K562 (cell line): ENCODE results near the gene AGO3. TPM values are rescaled to one million over a fixed set of nuclear protein-coding genes. Genes with fewer than 3 reads are reported as not detected.

Source experiments
- CC2D1A ChIP-seq: fragments of 450-650 bp; IDR thresholded peaks from 2 replicates; pipeline ENCODE4 v1.6.1; 2017; ENCODE audit warnings: mild to moderate bottlenecking
- ELK3 ChIP-seq: fragments of 450-650 bp; formaldehyde crosslinking; IDR thresholded peaks from 2 replicates; pipeline ENCODE4 v1.4.0; 2020; ENCODE audit warnings: mild to moderate bottlenecking
- JUN ChIP-seq, 2 experiments: sonication (generic) in 1 of 2; formaldehyde crosslinking in 1 of 2; IDR thresholded peaks; 2 replicates each; pipeline versions ENCODE4 v1.6.1 to v1.8.0; 2012 to 2022; ENCODE audit warnings: borderline replicate concordance in 2 of 2, mild to moderate bottlenecking in 2 of 2, improper control_type of control experiment in 1 of 2, low read depth in 1 of 2, low read length in 1 of 2, missing genetic modification reagents in 1 of 2
- MBD2 ChIP-seq: sonication (generic); IDR thresholded peaks from 2 replicates; pipeline ENCODE4 v1.6.1; 2016; ENCODE audit warnings: low read depth, borderline replicate concordance
- SIX5 ChIP-seq, 2 experiments: IDR thresholded peaks; 2 replicates each; pipeline ENCODE4 v1.6.1; 2011; ENCODE audit warnings: low read length in 2 of 2, borderline replicate concordance in 1 of 2, low read depth in 1 of 2, mild to moderate bottlenecking in 1 of 2, moderate library complexity in 1 of 2; ENCODE audit not compliant: insufficient read depth in 1 of 2
- SNRNP70 ChIP-seq: fragments of 200-400 bp; formaldehyde crosslinking; optimal IDR thresholded peaks from 2 replicates; pipeline ENCODE3; 2017; ENCODE audit warnings: low read depth, low read length
- ZNF184 ChIP-seq: sonication (generic); formaldehyde crosslinking; IDR thresholded peaks from 2 replicates; pipeline ENCODE4 v1.5.0; 2020; ENCODE audit warnings: missing genetic modification reagents
- ZNF696 ChIP-seq: fragments of 250-450 bp; sonication (Bioruptor Pico); conservative IDR thresholded peaks from 2 replicates; pipeline ENCODE4 v1.4.0; 2020; ENCODE audit warnings: mild to moderate bottlenecking, moderate library complexity
- polyA plus RNA-seq, 8 experiments: library from polyadenylated mRNA; depleted of rRNA in 4 of 8; stranded (reverse) in 5 of 8; unstranded in 3 of 8; fragments of >200 nt; fragmentation: Nextera tagmentation in 2 of 8; fragmentation: Illumina TruSeq in 1 of 8; extraction: Ambion mirVana in 2 of 8; extraction: Trizol in 1 of 8; gene quantifications; 2 replicates each; pipeline versions ENCODE4 v1.2.1 to v1.2.3, GENCODE V29; 2011 to 2014; ENCODE audit warnings: inconsistent platforms in 1 of 8, missing spikeins in 1 of 8
- total RNA-seq, 7 experiments: library from RNA; depleted of rRNA in 6 of 7; stranded (reverse); fragments of >200 nt in 6 of 7; fragmentation: Illumina TruSeq in 2 of 7; extraction: Trizol in 2 of 7; gene quantifications; 2 replicates each; pipeline versions ENCODE4 v1.2.1 to v1.2.3, GENCODE V29; 2011 to 2021; ENCODE audit warnings: low replicate concordance in 1 of 7
- TF ChIP-seq, protein P1 (sequence below): sonication (generic); formaldehyde crosslinking; IDR thresholded peaks from 2 replicates; pipeline ENCODE4 v1.8.0; 2023; ENCODE audit warnings: missing genetic modification reagents, mild to moderate bottlenecking, borderline replicate concordance
- TF ChIP-seq, protein P2 (sequence below): fragments of 250-450 bp; sonication (Bioruptor Pico); IDR thresholded peaks from 2 replicates; pipeline ENCODE4 v1.8.0; 2022; ENCODE audit warnings: moderate library complexity, mild to moderate bottlenecking, inconsistent platforms
- TF ChIP-seq, protein P3 (sequence below): fragments of 450-650 bp; IDR thresholded peaks from 2 replicates; pipeline ENCODE4 v1.6.1; 2018; ENCODE audit not compliant: partially characterized antibody

Gene AGO3
- total and polyA plus RNA-seq, 9 of the 15 experiments (the other 6 are each of a cell fraction or from before 2014, with no cell fraction given): 4.5 to 41.5 (median 22.7) TPM

GRCh38 chr1:36088577-36089392 lies 157.9 kb downstream of the AGO3 start, which contains the start of gene ADPRS (continued):
- peak; percentile 67; the same call in 1 of the 2 replicates for TF ChIP-seq JUN (IDR thresholded peaks at IDR 0.05; ENCODE audit: borderline replicate concordance, low read depth, low read length)
- TF ChIP-seq JUN (CRISPR knock-in tag; IDR thresholded peaks at IDR 0.05; ENCODE audit: borderline replicate concordance): peak; percentile 91; the same call in 1 of the 2 replicates
- no peak for TF ChIP-seq ZNF184 (CRISPR knock-in tag)
- TF ChIP-seq CC2D1A: no peak
- TF ChIP-seq ZNF696 (CRISPR knock-in tag): no peak
- no peak for TF ChIP-seq ELK3
- TF ChIP-seq, protein P1, sequence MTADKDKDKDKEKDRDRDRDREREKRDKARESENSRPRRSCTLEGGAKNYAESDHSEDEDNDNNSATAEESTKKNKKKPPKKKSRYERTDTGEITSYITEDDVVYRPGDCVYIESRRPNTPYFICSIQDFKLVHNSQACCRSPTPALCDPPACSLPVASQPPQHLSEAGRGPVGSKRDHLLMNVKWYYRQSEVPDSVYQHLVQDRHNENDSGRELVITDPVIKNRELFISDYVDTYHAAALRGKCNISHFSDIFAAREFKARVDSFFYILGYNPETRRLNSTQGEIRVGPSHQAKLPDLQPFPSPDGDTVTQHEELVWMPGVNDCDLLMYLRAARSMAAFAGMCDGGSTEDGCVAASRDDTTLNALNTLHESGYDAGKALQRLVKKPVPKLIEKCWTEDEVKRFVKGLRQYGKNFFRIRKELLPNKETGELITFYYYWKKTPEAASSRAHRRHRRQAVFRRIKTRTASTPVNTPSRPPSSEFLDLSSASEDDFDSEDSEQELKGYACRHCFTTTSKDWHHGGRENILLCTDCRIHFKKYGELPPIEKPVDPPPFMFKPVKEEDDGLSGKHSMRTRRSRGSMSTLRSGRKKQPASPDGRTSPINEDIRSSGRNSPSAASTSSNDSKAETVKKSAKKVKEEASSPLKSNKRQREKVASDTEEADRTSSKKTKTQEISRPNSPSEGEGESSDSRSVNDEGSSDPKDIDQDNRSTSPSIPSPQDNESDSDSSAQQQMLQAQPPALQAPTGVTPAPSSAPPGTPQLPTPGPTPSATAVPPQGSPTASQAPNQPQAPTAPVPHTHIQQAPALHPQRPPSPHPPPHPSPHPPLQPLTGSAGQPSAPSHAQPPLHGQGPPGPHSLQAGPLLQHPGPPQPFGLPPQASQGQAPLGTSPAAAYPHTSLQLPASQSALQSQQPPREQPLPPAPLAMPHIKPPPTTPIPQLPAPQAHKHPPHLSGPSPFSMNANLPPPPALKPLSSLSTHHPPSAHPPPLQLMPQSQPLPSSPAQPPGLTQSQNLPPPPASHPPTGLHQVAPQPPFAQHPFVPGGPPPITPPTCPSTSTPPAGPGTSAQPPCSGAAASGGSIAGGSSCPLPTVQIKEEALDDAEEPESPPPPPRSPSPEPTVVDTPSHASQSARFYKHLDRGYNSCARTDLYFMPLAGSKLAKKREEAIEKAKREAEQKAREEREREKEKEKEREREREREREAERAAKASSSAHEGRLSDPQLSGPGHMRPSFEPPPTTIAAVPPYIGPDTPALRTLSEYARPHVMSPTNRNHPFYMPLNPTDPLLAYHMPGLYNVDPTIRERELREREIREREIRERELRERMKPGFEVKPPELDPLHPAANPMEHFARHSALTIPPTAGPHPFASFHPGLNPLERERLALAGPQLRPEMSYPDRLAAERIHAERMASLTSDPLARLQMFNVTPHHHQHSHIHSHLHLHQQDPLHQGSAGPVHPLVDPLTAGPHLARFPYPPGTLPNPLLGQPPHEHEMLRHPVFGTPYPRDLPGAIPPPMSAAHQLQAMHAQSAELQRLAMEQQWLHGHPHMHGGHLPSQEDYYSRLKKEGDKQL (CRISPR knock-in tag): no peak
- TF ChIP-seq, protein P2, sequence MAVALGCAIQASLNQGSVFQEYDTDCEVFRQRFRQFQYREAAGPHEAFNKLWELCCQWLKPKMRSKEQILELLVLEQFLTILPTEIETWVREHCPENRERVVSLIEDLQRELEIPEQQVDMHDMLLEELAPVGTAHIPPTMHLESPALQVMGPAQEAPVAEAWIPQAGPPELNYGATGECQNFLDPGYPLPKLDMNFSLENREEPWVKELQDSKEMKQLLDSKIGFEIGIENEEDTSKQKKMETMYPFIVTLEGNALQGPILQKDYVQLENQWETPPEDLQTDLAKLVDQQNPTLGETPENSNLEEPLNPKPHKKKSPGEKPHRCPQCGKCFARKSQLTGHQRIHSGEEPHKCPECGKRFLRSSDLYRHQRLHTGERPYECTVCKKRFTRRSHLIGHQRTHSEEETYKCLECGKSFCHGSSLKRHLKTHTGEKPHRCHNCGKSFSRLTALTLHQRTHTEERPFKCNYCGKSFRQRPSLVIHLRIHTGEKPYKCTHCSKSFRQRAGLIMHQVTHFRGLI (CRISPR knock-in tag): no peak
- TF ChIP-seq MBD2: peak; percentile 85
- TF ChIP-seq, protein P3, sequence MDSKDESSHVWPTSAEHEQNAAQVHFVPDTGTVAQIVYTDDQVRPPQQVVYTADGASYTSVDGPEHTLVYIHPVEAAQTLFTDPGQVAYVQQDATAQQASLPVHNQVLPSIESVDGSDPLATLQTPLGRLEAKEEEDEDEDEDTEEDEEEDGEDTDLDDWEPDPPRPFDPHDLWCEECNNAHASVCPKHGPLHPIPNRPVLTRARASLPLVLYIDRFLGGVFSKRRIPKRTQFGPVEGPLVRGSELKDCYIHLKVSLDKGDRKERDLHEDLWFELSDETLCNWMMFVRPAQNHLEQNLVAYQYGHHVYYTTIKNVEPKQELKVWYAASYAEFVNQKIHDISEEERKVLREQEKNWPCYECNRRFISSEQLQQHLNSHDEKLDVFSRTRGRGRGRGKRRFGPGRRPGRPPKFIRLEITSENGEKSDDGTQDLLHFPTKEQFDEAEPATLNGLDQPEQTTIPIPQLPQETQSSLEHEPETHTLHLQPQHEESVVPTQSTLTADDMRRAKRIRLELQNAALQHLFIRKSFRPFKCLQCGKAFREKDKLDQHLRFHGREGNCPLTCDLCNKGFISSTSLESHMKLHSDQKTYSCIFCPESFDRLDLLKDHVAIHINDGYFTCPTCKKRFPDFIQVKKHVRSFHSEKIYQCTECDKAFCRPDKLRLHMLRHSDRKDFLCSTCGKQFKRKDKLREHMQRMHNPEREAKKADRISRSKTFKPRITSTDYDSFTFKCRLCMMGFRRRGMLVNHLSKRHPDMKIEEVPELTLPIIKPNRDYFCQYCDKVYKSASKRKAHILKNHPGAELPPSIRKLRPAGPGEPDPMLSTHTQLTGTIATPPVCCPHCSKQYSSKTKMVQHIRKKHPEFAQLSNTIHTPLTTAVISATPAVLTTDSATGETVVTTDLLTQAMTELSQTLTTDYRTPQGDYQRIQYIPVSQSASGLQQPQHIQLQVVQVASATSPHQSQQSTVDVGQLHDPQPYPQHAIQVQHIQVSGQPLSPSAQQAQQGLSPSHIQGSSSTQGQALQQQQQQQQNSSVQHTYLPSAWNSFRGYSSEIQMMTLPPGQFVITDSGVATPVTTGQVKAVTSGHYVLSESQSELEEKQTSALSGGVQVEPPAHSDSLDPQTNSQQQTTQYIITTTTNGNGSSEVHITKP: no peak
- TF ChIP-seq SIX5 (IDR thresholded peaks at IDR 0.05; ENCODE audit: borderline replicate concordance in 1 of 2, insufficient read depth in 1 of 2, low read depth in 1 of 2, low read length in 2 of 2): peak in 1 of 2 experiments; percentile 60; a peak in 3 of 4 replicates
- TF ChIP-seq SNRNP70: no peak
